HG02852 (cell line): ENCODE data around the gene BAIAP2L2.
"Not testable (repeated sequence)": the region's sequence is repeated elsewhere in the genome, so short reads cannot be mapped to it uniquely, and the experiment has no call there.

Experiments used
- ATAC-seq: cut with Tn5 transposase; IDR thresholded peaks from one replicate; pipeline ENCODE4 v1.9.1; 2021; ENCODE audit warnings: mild to moderate bottlenecking, moderate library complexity; ENCODE audit not compliant: unreplicated experiment

The BAIAP2L2 gene, protein sequence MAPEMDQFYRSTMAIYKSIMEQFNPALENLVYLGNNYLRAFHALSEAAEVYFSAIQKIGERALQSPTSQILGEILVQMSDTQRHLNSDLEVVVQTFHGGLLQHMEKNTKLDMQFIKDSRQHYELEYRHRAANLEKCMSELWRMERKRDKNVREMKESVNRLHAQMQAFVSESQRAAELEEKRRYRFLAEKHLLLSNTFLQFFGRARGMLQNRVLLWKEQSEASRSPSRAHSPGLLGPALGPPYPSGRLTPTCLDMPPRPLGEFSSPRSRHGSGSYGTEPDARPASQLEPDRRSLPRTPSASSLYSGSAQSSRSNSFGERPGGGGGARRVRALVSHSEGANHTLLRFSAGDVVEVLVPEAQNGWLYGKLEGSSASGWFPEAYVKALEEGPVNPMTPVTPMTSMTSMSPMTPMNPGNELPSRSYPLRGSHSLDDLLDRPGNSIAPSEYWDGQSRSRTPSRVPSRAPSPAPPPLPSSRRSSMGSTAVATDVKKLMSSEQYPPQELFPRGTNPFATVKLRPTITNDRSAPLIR

DNA sequence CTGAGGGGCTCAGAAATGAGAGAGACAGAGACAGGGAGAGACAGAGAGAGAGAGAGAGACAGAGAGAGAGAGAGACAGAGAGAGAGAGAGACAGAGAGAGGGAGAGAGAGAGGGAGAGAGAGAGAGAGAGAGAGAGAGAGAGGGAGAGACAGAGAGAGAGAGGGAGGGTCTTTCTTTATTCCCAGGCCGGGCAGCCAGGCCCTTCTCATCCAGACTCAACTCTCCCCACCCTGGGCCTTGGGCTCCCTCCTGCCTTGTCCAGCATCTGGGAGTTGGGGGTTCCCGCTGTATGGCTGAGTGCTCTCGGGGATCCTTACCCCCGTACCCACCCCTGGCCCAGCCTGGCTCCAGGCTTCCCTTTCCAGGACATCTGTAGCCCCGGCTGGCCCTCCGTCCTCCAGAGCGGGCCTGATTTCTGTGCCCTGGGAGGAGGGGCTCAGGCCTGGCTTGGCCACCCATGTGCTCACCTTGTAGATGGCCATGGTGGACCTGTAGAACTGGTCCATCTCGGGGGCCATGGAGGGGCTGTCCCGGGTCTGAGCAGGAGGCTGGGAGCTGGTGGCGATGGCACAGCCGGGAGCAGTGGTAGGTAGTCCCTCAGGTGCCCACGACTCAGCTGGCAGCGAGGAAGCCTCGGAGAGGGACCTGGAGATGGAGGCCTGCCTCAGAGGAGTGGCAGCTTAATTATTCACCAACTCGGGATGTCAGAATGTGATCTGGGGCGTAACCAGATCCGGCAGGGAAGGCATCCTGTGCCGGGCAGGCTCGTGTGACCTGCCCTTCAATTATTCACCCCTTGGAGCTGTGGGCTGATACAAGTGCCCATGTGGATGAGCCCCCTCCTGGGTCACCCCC is at the start of gene BAIAP2L2:
BAIAP2L2 (minus strand) TSS at position 677 of the 855 bp plus-strand sequence; CDS start at position 518, 159 bp downstream.
- no peak for ATAC-seq

- no peak for ATAC-seq
These were observed 45.2 kb upstream of the BAIAP2L2 start for GRCh38 chr22:38155703-38156102.

DNA sequence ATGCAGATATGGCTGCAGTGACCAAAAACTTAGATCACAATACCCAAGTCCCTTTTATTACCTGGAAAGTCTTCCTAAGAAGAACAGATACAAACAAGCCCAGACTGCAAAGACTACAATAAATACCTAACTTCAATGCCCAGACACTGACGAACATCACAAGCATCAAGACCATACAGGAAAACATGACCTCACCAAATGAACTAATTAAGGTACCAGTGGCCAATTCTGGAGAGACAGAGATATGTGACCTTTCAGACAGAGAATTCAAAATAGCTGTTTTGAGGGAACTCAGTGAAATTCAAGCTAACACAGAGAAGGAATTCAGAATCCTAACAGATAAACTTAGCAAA is 44.1 kb upstream of the BAIAP2L2 start:
- not testable (repeated sequence) for ATAC-seq

DNA sequence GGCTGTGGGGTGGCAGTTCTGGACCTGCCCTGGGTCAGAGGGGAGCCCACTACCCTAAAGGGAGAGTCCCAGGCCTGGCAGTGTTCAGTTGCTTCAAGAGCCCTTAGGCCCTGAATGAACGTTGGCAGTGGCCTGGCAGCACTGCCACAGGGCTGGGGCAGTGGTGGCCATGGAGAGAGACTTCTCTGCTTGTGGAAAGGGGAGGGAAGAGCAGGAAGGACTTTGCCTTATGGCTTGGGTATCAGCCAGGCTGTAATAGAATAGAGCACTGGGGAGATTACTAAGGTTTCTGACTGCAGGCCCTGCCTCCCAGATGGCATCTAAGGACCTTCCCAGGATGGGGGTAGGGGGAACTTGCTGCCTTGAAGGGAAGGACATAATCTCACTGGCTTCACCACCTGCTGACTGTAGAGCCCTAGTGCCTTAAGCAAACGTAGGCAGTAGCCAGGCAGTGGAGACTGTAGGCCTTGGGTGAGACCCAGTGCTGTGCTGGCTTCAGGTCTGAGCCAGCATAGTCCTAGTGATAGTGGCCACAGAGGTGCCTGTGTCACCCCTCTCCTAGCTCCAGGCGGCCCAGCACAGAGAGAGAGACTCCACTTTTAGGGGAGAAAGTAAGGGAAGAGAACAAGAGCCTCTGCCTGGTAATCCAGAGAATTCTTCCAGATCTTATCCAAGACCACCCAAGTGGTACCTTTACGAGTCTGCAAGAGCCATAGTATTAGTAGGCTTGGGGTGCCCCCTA is 43.5 kb upstream of the BAIAP2L2 start:
- ATAC-seq, result no peak

GRCh38 chr22:38151126-38151500 is 40.6 kb upstream of the BAIAP2L2 start:
- ATAC-seq, result no peak

GRCh38 chr22:38148245-38148644 is 37.8 kb upstream of the BAIAP2L2 start:
- ATAC-seq, result no peak

DNA sequence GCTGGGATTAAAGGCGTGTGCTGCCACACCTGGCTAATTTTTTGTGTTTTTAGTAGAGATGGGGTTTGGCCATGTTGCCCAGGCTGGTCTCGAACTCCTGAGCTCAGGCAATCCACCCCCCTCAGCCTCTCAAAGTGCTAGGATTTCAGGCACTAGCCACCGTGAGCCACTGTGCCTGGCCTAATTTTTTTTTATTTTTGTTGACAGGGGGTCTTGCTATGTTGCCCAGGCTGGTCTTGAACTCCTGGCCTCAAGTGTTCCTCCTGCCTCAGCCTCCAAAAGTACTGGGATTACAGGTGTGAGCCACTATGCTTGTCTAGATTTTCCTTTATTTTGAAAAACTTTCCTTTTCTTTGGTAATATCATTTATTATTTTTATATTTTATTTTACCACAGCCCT is 35.7 kb upstream of the BAIAP2L2 start:
- ATAC-seq, result not testable (repeated sequence)

GRCh38 chr22:38144025-38144405 is 33.5 kb upstream of the BAIAP2L2 start:
- no peak for ATAC-seq

DNA sequence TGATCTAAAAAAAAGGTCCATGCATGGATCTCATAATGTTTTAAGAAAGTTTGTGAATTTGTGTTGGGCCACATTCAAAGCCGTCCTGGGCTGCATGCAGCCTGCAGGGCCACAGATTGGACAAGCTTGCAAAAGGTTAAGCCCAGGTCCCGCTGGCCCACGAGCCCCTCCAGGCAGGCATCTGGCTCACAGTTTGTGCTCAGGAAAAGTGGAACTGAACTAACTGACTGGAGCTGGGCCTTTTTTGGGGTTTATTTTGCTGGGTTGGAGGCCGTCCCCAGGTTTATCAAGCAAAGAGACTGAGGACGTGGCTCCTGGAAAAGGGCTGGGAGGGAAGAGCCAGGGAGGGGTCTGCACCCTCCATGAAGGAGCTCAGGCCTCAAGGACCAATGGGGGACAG is 32.1 kb upstream of the BAIAP2L2 start:
- no peak for ATAC-seq

GRCh38 chr22:38141217-38141973 is 30.9 kb upstream of the BAIAP2L2 start:
- no peak for ATAC-seq

GRCh38 chr22:38139901-38140300 is 29.4 kb upstream of the BAIAP2L2 start:
- ATAC-seq, result no peak

GRCh38 chr22:38138961-38139360 is 28.5 kb upstream of the BAIAP2L2 start:
- no peak for ATAC-seq

GRCh38 chr22:38137876-38138687 is 27.6 kb upstream of the BAIAP2L2 start:
- no peak for ATAC-seq

DNA sequence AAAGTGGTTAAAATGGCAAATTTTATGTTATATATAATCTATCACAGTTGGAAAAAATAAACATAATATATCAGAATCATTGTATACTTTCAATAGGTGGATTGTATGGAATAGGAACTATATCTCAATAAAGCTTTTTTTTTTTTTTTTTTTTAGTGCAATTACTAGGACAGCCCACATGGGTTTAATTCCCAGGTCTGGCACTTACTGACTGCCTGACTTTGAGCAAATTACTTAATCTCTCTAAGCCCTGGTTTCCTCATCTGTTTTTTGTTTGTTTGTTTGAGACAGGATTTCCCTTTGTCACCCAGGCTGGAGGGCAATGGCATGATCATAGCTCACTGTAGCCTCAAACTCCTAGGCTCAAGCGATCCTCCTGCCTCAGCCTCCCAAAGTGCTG is 26.1 kb upstream of the BAIAP2L2 start:
- ATAC-seq, result no peak

GRCh38 chr22:38135133-38135706 is 24.7 kb upstream of the BAIAP2L2 start:
- no peak for ATAC-seq

DNA sequence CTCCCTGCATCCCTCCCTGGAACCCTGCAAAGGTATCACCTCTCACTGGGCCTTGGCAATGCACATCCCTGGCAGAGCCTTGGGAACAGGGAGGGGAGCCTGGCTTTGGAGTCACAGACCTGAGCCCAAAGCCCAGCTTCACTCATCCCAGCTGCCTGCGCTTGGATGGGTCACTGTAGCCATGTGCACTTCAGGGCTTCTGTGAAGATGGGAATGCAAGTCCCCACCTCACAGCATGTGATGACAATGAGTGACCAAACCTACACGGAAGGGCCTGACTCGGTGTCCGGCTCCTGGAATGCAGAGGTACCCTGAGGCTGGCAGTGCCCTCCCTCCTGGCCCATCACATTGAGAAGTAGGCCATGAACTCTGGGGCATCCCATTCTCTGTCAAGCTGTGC is 22.8 kb upstream of the BAIAP2L2 start:
- ATAC-seq, result no peak

- ATAC-seq, result no peak
These were observed 22.3 kb upstream of the BAIAP2L2 start for GRCh38 chr22:38132794-38133193.

- ATAC-seq, result no peak
These were observed 21.7 kb upstream of the BAIAP2L2 start for GRCh38 chr22:38132136-38132535.

- no peak for ATAC-seq
These were observed 20.9 kb upstream of the BAIAP2L2 start for GRCh38 chr22:38131399-38131798.
